Amygdala (tissue), 56 donors: Measurements from ENCODE around the gene NCAPH2.
A peak's percentile ranks its signal among the peaks of the same experiment; 100 is the strongest.
"Not testable (repeated sequence)": the region's sequence is repeated elsewhere in the genome, so short reads cannot be mapped to it uniquely, and the experiment has no call there.

Source experiments
- DNase-seq, 56 donors: peaks; one replicate each; lab custom pipeline; 2025; lab: John Stamatoyannopoulos, UW

NCAPH2 gene

DNA sequence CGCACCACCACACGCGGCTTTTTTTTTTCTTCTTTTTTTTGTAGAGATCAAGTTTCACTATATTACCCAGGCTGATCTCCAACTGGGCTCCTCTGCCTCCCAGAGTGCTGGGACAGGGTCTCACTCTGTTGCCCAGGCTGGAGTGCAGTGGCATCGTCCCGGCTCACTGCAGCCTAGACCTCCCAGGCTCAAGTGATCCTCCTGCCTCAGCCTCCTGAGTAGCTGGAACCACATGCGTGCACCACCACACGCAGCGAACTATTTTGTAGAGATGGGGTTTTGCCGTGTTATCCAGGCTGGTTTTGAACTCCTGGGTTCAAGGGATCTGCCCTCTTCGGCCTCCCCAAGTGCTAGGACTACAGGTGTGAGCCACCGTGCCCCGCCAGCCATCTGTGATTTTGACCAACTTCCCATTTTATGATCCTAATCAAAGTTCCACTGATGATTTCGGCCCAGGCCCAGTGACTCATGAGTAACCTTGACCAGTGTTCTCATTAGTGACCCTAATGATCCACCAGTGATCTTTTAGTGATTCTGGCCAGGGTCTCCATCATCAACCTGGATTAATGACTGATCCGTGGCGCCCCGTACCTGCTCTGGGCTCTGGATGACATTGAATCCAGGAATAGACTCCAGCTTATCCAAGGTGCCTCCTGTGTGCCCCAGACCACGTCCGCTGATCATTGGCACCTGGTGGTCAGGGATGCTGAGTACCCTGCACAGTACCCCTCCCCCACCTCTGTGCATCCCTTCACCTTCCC, 20.1 kb downstream of the NCAPH2 start:
- no peak for DNase-seq

DNA sequence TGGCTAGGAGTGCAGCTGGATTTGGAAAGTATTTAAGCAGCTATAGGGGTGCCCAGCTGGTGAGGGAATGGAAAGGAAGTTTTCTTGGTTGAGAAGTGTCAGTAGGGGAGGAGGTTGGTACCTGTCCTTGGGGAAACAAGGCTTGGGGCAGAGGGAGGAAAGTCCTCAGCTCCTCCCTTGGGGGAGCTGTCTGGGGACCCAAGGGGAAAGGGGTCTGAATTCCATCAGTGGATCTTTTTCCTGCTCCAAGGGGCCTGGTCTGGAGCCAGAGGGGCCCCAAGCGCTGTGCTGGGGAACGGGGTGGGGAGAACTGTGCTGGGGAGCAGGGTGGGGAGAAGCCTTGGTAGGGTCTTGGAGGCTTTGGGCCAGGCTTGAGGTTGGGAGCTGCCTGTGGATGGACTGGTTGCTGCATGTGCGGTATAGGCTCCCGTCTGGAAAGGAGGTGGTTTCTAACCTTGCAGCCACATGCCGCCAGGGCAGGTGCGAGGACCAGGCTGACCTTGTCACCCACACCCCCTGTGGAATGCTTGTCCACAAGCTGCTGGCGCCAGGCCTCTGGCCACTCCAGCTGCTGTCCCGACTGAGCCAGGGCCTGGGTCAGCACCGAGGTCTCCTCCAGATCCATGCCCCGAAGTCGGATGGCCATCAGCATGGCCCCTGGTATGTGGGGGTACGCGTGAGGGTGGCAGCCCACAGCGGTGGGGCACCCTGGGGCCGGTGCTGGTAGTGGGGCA, 20.8 kb downstream of the NCAPH2 start:
- DNase-seq, result no peak

DNA sequence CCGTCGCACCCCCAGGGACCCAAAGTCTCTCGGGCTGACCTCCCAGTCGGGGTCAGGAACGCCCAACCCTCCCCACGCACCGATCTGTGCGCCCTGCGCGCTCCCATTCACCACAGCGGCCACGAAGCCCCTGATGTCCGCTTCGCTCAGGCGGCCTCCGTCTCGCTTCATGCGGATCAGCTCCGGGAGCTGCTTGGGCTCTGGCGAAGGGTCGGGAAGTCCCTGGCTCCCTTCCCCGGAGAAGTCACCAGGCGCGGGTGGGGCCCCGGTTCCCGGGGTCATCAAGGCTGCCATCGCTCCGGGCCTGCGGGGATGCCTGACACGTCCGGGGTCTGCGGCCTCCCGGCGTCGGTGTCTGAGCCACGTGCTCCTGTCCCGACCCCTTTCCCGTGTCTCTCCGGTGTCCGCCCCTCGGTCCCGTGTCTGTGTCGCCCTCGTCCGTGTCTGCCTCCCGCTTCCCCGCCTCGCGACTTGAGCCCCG, 21.4 kb downstream of the NCAPH2 start:
- no peak for DNase-seq

DNA sequence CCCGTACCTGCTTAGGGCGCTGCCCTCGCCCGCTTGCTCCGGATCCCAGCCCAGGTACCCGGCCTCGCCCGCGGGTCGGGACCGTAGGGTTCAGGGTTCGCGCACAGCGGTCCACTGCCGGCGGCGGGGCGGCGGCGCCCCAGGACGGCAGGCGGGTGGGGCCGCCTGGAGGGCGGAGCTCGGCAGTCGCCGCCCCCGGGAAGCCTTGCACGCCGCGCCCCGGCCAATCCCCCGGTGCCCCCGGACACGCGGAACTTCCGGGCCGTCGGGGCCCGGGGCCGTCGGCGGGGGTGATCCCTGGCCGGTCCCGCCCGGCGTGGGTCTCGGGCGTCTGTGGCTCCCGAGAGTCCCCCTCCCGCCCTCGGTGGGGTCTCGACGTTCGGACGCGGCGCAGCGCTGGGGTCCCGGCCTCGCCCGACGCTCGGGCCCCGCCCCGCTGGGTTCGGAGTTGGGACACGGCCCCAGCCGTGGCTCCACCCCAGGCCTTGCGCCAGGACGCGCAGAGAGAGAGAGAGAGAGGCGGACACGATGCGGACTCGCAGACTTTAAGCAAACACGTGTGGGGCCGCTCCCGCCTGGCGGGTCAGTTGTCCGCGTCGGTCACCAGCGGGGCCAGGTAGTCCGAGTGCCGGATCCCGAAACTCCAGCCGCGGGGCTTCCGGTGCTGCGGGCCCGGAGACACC, 22.0 kb downstream of the NCAPH2 start, which contains the start of gene TYMP:
Gene TYMP (minus strand): TSS at position 116 of the 683 bp plus-strand sequence. CDS start 303 bp downstream, outside the sequence.
- DNase-seq, result no peak

DNA sequence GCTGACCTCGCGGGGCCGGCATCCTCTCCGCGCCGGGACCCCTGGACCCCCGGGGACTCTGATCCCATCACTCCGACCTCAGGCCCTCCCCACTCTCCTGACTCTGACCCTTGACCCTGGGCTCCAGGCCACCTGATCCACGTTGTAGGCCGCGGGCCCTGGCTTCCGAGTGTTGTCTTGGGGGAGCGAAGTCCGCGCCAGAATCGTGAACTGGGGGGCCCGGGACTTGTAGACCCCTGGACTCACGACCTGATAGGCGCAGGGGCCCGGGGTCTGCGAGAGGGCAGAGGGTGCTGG, 22.5 kb downstream of the NCAPH2 start:
- DNase-seq, result no peak

DNA sequence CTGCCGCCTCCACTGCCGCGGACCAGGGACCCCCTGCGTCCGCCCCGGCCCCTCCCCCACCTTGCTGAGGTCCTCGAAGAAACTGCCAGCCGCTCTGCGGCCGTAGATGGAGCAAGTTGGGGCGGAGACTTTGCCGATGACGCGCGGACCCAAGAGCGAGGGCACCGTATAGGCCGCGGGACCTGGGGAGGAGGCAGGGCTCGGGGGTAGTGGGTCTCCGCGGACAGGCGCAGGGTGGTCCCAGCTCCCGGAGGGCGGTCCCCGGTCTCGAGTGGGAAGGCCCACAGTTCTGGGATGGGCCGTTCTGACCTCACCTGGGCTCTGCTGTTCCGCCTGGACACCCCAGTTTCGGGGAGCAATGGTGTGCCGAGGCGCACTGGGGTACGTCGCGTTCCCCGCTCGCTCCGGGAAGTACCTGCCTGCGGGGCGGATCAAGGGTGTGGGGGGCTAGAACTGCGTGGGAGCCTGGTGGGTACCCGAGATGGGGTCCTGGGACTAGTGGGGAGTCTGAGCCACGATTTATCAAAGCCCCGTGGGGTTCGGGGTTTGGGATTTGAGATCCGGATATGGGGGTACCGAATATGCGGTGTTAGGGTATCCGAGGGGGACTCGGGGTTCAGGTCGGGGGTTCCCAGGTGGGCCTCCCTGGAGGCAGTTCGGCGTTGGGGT, 23.0 kb downstream of the NCAPH2 start:
- DNase-seq, result peak in 1 of 56 donors; percentile 36

DNA sequence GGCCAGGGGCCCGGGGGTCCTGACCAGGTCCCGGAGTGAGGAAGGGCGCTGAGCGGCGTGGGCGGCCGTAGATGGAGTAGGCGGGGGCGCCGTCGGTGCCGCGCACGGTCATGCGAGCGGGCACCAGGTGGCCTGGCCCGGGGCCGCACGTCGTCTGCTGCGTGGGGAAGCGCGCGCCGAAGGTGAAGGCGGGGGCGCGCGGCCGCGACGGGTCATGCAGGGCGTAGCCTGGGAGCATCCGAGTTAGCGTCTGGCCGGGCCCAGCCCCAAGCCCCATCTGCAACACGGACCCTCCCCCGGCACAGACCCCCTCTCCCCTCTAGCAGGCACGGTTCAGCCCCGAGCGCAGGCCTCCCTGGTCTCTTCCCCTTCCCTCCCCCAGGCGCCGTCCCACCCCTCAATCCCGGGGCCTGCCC, 23.5 kb downstream of the NCAPH2 start:
- DNase-seq, result no peak

DNA sequence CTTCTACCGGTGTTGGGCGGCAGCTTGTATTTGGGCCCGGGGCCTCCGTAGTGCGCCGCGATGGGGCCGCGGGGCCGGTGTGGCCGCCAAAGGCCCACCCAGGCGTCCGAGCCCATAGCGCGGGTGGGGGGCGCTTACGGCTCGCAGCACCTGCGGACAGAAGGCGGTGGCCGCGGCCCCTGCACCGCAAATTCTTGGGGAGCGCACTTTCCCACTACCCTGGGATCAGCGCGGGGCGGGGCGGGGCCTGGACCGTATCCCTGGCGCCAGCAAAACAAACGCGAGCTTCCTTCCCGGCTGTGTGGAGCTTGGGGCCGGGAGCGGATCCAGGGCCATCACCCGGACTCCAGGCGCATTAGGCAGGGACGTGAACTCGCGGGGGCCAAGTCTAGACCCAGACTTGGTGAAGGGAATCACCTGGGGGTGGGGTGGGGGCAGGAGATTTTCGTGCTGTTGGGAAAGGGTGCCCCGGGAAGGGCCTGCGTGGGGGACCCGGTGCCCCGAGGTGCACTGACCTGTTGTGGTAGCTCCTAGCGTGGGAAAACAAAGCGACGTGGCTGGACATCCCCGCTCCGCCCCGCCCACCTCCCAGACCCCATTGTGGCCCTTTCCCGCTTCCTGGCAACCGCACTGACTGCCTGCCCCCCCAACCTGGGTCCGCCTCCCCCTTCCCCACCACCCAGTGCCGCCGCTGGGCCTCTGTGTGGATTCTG, 24.1 kb downstream of the NCAPH2 start:
- DNase-seq, result no peak

DNA sequence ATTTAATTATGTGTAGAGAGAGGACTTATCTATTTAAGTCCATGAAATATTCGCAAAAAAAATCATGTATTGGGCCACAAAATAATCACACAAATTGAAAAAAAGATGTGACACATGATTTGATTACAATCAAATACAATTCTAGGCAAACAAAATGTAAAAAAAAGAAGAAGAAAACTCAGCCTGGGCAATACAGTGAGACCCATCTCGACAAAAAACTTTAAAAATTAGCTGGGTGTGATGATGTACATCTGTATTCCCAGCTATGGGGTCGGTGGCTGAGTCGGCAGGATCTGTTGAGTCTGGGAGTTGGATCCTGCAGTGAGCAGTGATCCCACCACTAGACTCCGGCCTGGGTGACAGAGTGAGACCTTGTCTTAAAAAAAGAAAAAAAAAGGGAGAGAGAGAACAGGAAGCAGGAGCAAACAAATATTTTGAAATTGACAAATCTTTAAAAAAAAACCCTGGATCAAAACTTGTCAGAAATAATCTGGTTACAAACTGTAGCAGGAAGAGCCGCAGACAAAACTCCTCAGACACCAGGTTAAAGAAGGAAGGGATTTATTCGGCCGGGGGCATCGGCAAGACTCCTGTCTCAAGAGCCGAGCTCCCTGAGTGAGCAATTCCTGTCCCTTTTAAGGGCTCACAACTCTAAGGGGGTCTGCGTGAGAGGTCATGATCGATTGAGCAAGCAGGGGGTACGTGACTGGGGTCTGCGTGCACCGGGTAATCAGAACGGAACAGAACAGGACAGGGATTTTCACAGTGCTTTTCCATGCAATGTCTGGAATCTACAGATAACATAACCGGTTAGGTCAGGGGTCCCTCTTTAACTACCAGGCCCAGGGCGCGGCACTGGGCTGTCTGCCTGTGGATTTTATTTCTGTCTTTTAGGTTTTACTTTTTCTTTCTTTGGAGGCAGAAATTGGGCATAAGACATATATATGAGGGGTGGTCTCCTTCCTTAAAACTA, 25.1 kb downstream of the NCAPH2 start:
- no peak for DNase-seq

DNA sequence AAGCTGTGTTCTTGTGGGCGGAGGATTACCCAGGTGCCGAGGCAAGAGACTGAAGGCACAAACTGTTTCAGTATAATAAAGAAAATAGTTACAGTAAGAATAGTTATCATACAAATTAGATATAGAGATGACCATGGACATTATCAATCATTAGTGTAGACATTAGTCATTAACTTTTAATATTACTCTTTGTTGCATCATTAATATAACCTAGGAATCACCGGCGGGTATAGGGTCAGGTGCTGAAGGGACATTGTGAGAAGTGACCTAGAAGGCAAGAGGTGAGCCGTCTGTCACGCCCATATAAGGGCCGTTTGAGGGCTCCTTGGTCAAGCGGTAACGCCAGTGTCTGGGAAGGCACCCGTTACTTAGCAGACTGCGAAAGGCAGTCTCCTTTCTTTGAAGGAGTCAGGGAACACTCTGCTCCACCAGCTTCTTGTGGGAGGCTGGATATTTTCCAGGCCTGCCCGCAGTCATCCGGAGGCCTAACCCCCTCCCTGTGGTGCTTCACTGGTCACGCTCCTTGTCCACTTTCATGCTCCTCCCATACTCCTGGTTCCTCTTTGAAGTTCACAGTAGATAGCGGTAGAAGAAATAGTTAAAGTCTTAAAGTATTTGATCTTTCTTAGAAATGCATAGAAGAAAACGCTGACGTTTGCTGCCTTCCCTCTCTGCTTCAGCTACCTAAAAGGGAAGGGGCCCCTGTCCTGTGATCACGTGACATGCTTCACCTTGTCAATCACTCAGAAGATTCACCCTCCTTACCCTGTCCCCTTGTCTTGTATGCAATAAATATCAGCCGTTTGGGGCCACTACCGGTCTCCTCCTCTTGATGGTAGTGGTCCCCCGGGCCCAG, 26.1 kb downstream of the NCAPH2 start:
- peak in 1 of 56 donors; percentile 15 for DNase-seq

DNA sequence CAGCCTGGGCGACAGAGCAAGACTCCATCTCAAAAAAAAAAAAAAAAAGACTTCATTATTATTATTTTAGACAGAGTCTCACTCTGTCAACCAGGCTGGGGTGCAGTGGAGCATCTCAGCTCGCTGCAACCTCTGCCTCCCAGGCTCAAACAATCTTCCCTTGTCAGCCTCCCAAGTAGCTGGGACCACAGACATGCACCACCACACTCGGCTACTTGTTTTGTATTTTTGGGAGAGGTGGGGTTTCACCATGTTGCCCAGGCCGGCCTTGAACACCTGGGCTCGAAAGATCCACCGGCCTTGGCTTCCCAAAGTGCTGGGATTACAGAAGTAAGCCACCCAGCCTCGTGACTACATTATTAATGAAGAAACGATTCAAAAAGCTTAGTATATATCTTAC, 27.1 kb downstream of the NCAPH2 start:
- DNase-seq, result no peak

DNA sequence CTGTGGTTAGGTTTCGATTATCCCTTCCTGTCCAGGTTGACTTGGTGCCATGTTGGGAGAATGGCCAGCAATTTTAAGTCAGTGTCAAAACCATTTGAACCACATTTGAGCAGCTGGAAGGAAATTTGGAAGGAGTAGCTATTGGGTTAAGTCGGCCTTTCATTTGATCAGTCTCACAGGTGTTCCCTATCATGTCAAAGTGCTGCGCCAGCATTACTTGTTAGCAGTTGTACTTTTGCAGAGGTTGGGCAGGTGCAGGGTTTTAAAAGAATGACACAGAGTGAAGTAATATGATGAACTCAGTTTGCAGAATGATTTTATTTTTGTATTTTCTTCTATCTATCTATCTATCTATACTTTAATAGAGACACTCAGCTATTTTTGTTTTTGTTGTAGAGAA, 28.2 kb downstream of the NCAPH2 start:
- no peak for DNase-seq

DNA sequence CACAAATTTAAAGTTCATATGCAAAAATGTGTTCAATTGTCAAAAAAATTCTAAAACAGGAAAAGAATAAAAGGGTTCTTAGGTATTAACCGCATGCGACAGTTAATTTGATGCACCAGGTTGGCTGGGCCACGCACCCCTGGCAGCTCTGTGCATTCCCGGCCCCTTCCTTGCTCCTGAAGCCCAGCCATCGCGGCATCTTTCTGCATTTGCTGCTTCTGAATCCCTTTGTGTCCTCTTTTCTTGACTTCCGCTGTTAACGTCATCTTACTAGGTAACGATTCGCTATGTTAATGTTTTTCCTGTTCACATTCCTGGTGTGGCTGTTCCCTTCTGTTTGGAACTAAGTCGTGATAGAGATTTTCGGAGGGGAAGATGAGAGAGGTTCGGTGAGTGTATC, 29.7 kb downstream of the NCAPH2 start:
- DNase-seq, result no peak

DNA sequence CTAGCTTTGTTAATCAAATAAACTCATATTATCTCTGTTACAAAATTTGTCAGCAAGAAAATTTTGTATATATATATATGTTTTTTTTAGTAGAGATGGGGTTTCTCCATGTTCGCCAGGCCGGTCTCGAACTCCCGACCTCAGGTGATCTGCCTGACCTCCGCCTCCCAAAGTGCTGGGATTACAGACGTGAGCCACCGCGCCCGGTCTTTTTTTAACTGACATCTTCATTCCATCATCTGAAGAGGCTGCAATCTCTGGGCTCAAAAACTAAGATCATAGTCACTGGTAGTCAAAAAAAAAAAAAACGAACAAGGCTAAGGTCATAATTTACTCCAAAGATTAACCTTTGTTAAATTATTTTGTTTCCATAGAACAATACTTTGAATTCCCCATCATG, 32.4 kb downstream of the NCAPH2 start:
- DNase-seq, result no peak

DNA sequence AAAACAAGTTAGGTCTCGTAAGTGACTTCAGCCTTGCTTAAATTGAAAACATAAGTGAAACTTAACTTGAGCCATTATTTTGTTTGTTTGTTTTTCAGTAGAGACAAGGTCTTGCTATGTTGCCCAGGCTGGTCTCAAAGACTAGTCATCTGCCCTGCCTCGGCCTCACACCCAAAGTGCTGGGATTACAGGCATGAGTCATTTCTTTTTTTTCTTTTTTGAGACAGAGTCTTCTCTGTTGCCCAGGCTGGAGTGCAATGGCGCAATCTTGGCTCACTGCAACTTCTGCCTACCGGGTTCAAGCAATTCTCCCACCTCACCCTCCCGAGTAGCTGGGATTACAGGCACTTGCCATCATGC, 33.6 kb downstream of the NCAPH2 start:
- not testable (repeated sequence) for DNase-seq

DNA sequence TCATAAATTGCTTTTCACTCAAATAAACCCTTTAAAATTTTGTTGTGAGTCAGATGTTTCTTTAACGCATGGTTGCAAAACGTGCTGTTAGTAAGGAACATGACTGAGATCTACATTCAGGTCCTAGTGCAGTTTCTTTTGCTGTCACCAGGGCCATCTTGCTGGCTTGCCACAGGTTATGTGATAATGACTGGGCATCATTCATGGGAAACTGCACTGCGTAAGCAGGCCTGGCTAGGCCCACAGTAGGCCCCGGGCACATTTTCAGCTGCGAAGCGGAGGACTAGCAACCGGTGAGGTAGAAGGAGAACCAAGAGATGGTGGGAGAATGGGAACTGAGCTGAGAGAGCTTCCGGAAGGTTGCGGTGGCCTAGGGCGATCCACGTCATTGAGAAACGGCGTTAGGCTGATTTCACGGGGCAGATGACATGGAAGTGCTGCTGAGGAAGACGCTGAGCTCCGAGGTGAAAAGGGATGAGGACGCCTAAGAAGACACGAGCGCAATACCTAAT, 34.4 kb downstream of the NCAPH2 start:
- no peak for DNase-seq

DNA sequence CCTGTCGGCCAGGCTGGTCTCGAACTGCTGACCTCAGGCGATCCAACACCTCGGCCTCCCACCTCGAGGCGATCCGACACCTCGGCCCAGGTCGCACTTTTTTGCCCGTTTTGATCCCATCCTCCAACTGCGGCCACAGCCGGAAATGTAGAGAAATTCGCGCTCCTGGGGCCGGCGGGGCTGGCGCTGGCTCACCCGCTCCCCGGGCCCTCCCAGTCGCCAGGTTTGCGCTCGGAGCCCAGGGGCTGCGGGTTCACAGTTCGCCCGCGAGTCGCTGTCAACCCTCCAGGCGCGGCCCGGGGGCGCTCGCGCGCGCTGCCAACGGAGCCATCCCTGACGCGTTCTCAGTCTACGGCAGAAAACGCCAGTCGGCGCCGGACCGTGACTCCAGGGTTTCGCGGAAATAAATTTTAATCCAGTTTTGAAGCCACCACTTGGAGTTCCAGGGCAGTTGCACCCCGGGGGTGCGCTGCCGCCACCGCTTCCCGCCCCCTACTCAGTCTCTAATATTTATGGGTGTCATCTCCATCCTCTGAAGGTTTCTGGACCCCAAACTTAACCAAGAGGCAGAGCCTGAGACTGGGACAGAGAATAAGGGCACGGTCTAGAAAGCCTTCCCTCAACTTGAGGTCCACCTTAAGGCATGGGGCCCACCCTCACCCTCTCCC, 36.2 kb downstream of the NCAPH2 start:
- DNase-seq, result peak in 17 of 56 donors; percentile 17 to 71 (median 45)
